Coronary artery (tissue), 2 donors: Measurements from ENCODE around the gene USP50.

Experiments
- DNase-seq: peaks from one replicate; pipeline ENCODE4 v3.0.0-alpha.2; 2017; ENCODE audit warnings: low spot score
- H3K27ac ChIP-seq, 2 donors: fragments of 200-600 bp; sonication (generic); one replicate each; pipeline ENCODE4 v1.5.1; 2016 to 2019
- H3K4me3 ChIP-seq: fragments of 200-600 bp; sonication (generic); 2 replicates; pipeline ENCODE4 v1.5.1; 2016; ENCODE audit warnings: mild to moderate bottlenecking, moderate library complexity
- TF ChIP-seq, protein P1 (sequence below): fragments of 200-600 bp; sonication (generic); IDR thresholded peaks from one replicate; pipeline ENCODE4 v1.5.1; 2019; ENCODE audit warnings: antibody characterized with exemption

The USP50 gene

DNA sequence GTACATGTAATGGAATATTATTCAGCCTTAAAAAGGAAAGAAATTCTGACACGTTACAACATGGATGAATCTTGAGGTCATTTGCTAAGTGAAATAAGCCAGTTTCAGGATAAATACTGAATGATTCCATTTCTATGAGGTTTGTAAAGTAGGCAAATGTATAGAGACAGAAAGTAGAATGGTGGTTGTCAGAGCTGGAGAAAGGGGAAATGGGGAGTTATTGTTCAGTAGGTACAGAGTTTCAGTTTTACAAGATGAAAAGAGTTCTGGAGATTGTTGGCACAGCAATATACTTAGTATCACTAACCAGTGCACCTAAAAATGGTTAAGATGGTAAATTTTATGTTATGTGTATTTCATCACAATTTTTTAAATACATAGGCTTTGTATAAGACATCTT lies 61.7 kb downstream of the USP50 start:
- Histone ChIP-seq H3K4me3 (no peak overlapping the region), H3K27ac (no peak overlapping the region)
- TF ChIP-seq, protein P1, sequence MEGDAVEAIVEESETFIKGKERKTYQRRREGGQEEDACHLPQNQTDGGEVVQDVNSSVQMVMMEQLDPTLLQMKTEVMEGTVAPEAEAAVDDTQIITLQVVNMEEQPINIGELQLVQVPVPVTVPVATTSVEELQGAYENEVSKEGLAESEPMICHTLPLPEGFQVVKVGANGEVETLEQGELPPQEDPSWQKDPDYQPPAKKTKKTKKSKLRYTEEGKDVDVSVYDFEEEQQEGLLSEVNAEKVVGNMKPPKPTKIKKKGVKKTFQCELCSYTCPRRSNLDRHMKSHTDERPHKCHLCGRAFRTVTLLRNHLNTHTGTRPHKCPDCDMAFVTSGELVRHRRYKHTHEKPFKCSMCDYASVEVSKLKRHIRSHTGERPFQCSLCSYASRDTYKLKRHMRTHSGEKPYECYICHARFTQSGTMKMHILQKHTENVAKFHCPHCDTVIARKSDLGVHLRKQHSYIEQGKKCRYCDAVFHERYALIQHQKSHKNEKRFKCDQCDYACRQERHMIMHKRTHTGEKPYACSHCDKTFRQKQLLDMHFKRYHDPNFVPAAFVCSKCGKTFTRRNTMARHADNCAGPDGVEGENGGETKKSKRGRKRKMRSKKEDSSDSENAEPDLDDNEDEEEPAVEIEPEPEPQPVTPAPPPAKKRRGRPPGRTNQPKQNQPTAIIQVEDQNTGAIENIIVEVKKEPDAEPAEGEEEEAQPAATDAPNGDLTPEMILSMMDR: no peak
- DNase-seq: no peak

DNA sequence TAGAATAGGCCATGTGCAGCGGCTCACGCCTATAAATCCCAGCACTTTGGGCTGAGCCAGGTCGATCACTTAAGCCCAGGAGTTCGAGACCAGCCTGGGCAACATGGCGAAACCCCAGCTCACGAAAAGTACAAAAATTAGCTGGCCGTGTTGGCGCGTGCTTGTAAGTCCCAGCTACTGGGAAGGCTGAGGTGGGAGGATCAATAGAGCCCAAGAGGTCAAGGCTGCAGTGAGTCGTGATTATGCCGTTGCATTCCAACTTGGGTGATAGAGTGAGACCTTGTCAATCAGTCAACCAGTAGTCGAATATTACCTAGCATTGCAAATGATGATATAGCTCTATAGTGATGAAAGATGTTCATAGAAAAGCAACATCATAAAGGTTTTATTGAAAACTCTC lies 70.3 kb downstream of the USP50 start:
- no peak for DNase-seq
- H3K4me3 ChIP-seq: no peak overlapping the region
- TF ChIP-seq, protein P1: no peak
- no peak overlapping the region for H3K27ac ChIP-seq

DNA sequence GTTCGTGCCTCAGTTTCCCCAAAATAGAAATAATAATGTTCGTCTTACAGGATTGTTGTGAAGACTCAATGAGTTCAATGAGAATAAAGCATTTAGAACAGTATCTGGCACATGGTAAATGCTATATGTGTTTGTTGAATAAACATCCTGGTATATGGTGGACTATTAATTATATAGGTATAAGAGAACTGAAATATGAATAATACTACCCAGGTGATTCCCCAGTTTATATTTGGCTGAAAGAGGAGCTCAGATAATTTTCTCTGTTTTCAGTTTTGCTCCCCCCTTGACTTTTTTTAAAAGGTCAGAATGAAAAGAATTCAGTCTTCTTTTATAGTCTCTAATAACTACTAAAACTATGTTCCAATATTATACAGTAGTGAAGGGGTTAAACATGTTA lies 75.4 kb downstream of the USP50 start:
- Histone ChIP-seq H3K27ac (no peak overlapping the region), H3K4me3 (no peak overlapping the region)
- no peak for DNase-seq
- TF ChIP-seq, protein P1: no peak

DNA sequence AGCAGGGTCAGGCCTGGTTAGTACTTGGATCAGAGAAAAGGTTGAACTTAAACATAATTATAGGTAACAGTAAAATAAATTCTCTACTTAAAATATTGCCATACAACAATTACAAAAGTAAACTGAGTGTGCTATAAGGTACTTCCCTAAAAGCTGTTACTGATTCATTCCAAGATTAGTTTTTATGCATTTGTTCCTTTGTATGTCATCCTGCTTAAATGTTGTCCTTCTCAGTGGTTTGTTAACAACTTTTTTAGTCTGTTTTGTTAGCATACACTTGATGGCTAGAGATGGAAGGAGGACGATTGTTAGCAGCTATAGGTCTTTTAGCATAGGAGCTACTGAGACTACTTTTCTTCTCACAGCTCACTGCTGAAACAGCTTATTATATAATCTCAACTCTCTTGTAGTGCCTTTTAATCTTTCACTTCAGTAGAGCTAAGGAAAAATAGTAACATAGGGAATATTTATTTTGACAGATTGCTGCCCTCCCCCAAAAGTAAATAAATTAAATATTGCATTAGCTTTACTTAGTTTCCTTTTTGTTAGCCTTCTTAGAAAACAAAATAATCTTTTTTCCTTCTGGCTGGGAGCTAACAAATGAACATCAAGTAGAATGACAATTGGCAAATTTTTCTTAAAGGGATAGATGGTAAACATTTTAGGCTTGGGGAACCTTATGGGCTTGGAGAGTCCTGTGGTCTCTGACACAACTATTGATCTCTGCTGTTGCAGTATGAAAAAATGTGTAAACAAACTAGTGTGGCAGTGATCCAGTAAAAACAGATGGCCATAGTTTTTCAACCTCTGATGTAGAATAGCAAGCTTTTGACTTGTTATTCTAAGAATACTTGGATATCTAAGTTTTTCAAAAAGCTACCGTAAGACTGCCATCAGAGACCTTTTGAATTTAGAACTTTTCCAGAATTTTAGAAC lies 82.8 kb downstream of the USP50 start:
- Histone ChIP-seq H3K4me3 (no peak overlapping the region), H3K27ac (no peak overlapping the region)
- DNase-seq: no peak
- TF ChIP-seq, protein P1: no peak

DNA sequence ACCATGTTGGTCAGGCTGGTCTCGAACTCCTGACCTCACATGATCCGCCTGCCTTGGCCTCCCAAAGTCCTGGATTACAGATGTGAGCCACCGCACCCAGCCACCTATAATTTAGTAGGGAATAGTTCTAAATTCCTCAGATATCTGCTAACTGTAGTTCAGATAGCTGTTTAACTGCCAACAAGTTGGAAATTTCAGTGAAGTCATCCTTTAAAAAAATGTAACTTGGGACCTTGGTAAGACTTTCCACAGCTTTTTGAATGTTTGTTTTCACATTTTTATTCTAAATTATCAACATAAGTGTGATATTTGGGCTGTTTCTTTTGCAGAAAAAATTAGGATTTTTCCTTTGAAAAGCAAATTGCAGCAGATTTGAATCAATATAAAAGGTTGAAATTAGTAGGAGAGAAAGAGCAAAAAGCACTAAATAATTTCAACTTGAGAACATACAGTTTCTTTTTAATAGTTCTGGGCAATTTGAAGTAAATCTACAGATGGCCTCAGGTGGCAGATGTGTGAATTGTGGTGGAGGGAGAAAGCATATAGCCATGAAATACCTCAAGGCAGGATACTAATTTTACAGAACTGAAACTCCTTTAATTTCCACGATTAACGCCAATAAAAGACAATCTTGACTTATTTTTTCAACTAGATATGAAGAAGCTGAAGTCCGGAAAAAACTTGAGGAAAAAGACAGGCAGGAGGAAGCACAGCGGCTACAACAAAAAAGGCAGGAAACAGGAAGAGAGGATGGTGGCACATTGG lies 87.9 kb downstream of the USP50 start:
- Histone ChIP-seq H3K4me3 (no peak overlapping the region), H3K27ac (no peak overlapping the region)
- DNase-seq: no peak
- TF ChIP-seq, protein P1: no peak

DNA sequence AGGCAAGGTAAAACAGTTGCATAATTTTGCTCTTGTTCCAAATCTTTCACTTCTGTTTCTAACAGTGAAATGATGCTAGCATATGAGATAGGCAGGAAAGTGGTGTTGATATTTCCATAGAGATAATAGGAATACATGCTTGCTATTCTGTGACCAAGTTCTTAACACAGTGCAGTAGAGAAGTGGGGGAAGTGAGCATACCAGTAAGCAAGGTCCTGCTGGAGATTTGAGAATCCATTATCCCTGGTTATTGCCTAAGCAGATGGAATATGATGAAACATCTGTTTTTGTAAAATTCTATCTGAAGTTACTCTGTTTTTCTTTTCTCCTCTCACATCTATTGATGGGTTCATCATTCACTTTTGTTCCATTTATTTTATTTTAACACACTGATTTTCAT lies 93.5 kb downstream of the USP50 start:
- Histone ChIP-seq H3K27ac (no peak overlapping the region), H3K4me3 (no peak overlapping the region)
- TF ChIP-seq, protein P1: no peak
- DNase-seq: no peak
